ENCODE data around the gene NEK7. TPM values are rescaled to one million over a fixed set of nuclear protein-coding genes. Genes with fewer than 3 reads are reported as not detected.

NEK7 gene
- total and polyA plus RNA-seq, 2 experiments from 2014 or later, result 700 to 1,186 TPM

DNA sequence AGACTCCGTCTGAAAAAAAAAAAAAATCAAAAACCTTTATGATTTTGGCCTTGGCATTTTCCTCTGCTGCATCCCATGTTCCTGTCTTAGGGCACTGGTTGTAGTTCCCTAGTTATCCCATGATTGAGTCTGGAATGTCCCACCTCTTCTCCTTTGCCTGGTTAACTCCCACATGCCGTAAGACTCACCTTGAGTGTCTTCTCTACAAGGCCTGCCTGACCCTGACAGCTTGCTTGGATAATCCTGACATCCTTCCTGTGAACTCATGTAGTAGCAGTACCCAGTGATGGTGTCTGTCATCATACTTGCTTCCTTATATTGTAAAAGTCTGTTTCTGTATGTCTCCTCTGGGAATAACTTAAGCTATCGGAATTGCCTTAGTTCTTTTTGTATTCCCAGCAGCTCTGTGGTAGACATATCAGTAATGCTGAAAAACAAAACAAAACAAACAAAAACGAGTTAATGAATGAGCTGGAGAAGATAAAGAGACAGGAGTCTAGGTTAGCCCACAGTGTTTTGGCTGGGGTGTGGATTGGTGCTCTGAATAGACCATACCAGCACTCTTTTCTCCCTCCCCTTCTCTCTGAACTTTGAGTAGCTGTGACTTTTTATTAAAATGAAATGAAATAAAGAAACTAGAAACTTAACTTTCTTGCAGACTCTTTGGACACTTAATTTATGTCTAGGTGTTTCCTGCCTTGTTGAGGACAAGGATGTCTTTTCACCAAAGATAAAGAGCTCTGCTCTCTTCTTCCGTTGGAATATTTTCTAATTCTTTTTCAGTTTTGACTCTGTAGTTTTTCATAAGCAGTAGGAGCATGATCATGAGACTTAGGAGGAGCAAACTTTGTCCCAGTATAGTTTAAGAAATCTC is 15.1 kb downstream of the NEK7 start:
- H3K27ac ChIP-seq, result no peak overlapping the region; the same call in none of the 2 replicates
- no peaks in the 10 kb centered on the region for H3K9me3 ChIP-seq (ENCODE audit: low read depth)
- H3F3A ChIP-seq (ENCODE audit: insufficient read depth), result peaks cover 75% of the 10 kb centered on the region
- no peak overlapping the region for H3K4me3 ChIP-seq
- H3K36me3 ChIP-seq (ENCODE audit: low read depth), result 0 out of 2 replicates have a peak, but pooled peaks cover 3% of the 10 kb centered on the region
- DNase-seq, result no peak
- H2AFZ ChIP-seq, result no peak overlapping the region
- peaks cover 100% of the 10 kb centered on the region for H3K79me2 ChIP-seq (ENCODE audit: insufficient read depth)
- H3K4me2 ChIP-seq (ENCODE audit: unreplicated experiment), result no peak overlapping the region
- in situ Hi-C loops (cut with MboI), result loop anchor here (25.0 kb wide), 1 partner anchor 515 kb away; no protein-coding TSS in a partner anchor
- H3K27me3 ChIP-seq (replicated peaks; ENCODE audit: insufficient read depth), result no peaks in the 10 kb centered on the region
- H3K4me1 ChIP-seq (ENCODE audit: insufficient read depth), result peaks cover 93% of the 10 kb centered on the region
- WGBS, 2 experiments (ENCODE audit: low coverage in 1 of 2, low lambda C conversion rate in 2 of 2, missing lambda C conversion rate in 2 of 2), result 82 to 84% methylated on average over 5 of the region's 5 CpGs
- TF ChIP-seq EZH2 (IDR thresholded peaks at IDR 0.05; ENCODE audit: insufficient read depth, poor library complexity, severe bottlenecking), result no peak
- no peak for TF ChIP-seq EZH2phosphoT487 (IDR thresholded peaks at IDR 0.05; ENCODE audit: insufficient read depth, low read depth)
- no peak overlapping the region for H3K9ac ChIP-seq
- H3K9me2 ChIP-seq (ENCODE audit: insufficient read depth), result no peaks in the 10 kb centered on the region
- peaks cover 95% of the 10 kb centered on the region for H4K20me1 ChIP-seq (ENCODE audit: insufficient read depth)

GRCh38 chr1:198173832-198174231 is 17.0 kb downstream of the NEK7 start:
- no peaks in the 10 kb centered on the region for H3K27me3 ChIP-seq (replicated peaks; ENCODE audit: insufficient read depth)
- 0 out of 2 replicates have a peak, but pooled peaks cover 6% of the 10 kb centered on the region for H3K36me3 ChIP-seq (ENCODE audit: low read depth)
- no peak for TF ChIP-seq EZH2 (IDR thresholded peaks at IDR 0.05; ENCODE audit: insufficient read depth, poor library complexity, severe bottlenecking)
- TF ChIP-seq EZH2phosphoT487 (IDR thresholded peaks at IDR 0.05; ENCODE audit: insufficient read depth, low read depth), result no peak
- no peak overlapping the region for H2AFZ ChIP-seq
- H4K20me1 ChIP-seq (ENCODE audit: insufficient read depth), result peaks cover 93% of the 10 kb centered on the region
- H3K27ac ChIP-seq, result peak overlapping the region; percentile 73; the same call in 1 of the 2 replicates
- DNase-seq, result no peak
- H3K79me2 ChIP-seq (ENCODE audit: insufficient read depth), result peaks cover 100% of the 10 kb centered on the region
- no peaks in the 10 kb centered on the region for H3K9me3 ChIP-seq (ENCODE audit: low read depth)
- H3F3A ChIP-seq (ENCODE audit: insufficient read depth), result peaks cover 74% of the 10 kb centered on the region
- H3K4me3 ChIP-seq, result no peak overlapping the region
- no peaks in the 10 kb centered on the region for H3K9me2 ChIP-seq (ENCODE audit: insufficient read depth)
- H3K9ac ChIP-seq, result no peak overlapping the region
- in situ Hi-C loops (cut with MboI), result loop anchor here (25.0 kb wide), 1 partner anchor 513 kb away; no protein-coding TSS in a partner anchor
- H3K4me1 ChIP-seq (ENCODE audit: insufficient read depth), result peaks cover 93% of the 10 kb centered on the region
- H3K4me2 ChIP-seq (ENCODE audit: unreplicated experiment), result peak overlapping the region; percentile 44

- H3K27me3 ChIP-seq (replicated peaks; ENCODE audit: insufficient read depth), result no peaks in the 10 kb centered on the region
- H3K4me3 ChIP-seq, result no peak overlapping the region
- TF ChIP-seq EZH2phosphoT487 (IDR thresholded peaks at IDR 0.05; ENCODE audit: insufficient read depth, low read depth) (no peak), EZH2 (IDR thresholded peaks at IDR 0.05; ENCODE audit: insufficient read depth, poor library complexity, severe bottlenecking) (no peak)
- no peaks in the 10 kb centered on the region for H3K9me3 ChIP-seq (ENCODE audit: low read depth)
- H3K4me1 ChIP-seq (ENCODE audit: insufficient read depth), result peaks cover 93% of the 10 kb centered on the region
- H3F3A ChIP-seq (ENCODE audit: insufficient read depth), result peaks cover 75% of the 10 kb centered on the region
- H3K79me2 ChIP-seq (ENCODE audit: insufficient read depth), result peaks cover 100% of the 10 kb centered on the region
- 0 out of 2 replicates have a peak, but pooled peaks cover 6% of the 10 kb centered on the region for H3K36me3 ChIP-seq (ENCODE audit: low read depth)
- H3K4me2 ChIP-seq (ENCODE audit: unreplicated experiment), result peak overlapping the region; percentile 44
- peak overlapping the region; percentile 73 for H3K27ac ChIP-seq
- H3K9me2 ChIP-seq (ENCODE audit: insufficient read depth), result no peaks in the 10 kb centered on the region
- WGBS, 2 experiments (ENCODE audit: low coverage in 1 of 2, low lambda C conversion rate in 2 of 2, missing lambda C conversion rate in 2 of 2), result 67 to 73% methylated on average over 5 of the region's 5 CpGs
- no peak overlapping the region for H2AFZ ChIP-seq
- DNase-seq, result peak; percentile 45
- in situ Hi-C loops (cut with MboI), result loop anchor here (25.0 kb wide), 1 partner anchor 513 kb away; no protein-coding TSS in a partner anchor
- H4K20me1 ChIP-seq (ENCODE audit: insufficient read depth), result peaks cover 92% of the 10 kb centered on the region
- 0 out of 2 replicates have a peak overlapping the region, but pooled peaks have one; percentile 17 for H3K9ac ChIP-seq
These were observed 17.5 kb downstream of the NEK7 start for GRCh38 chr1:198174297-198174696.

DNA sequence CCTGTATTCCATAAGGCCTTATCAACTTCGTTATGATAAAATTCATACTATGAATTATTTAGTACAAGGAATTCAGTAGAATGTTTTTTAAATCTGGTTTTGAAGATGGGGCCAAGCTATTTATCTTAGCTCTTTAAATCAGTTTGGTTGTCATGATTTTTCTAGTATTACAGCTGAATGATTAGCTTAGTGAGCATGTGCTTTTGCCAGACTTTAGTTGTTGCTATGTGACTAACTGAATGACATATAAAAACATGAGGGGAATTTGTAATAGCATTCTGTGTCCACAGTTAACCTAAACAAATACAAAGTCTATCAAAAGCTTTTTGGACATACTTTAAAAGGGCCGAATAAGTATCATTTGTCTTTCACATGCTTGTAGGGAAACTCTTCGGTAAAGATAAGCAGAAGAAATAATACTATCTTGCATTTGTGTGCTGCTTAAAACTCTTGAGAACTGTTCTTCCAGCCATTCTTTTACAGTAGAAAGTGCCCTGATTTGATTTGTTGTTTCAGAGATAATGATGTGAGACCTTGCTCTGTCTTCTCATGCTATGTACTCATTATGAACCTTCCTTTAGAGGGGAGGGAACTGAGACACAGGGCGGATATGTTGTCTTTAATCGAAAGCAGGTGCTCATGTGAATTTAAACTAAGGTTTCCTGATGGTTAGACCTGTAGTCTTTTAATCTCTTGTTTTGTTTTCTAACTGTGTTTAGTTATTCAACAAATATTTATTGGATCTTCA is 18.8 kb downstream of the NEK7 start:
- H3K36me3 ChIP-seq (ENCODE audit: low read depth), result 0 out of 2 replicates have a peak, but pooled peaks cover 6% of the 10 kb centered on the region
- peak overlapping the region; percentile 35 for H3K9ac ChIP-seq
- peak overlapping the region; percentile 44 for H3K4me2 ChIP-seq (ENCODE audit: unreplicated experiment)
- no peaks in the 10 kb centered on the region for H3K9me2 ChIP-seq (ENCODE audit: insufficient read depth)
- H3K9me3 ChIP-seq (ENCODE audit: low read depth), result no peaks in the 10 kb centered on the region
- in situ Hi-C loops (cut with MboI), result no loop called here
- 72 to 73% methylated on average over 5 of the region's 5 CpGs for WGBS, 2 experiments (ENCODE audit: low coverage in 1 of 2, low lambda C conversion rate in 2 of 2, missing lambda C conversion rate in 2 of 2)
- TF ChIP-seq EZH2phosphoT487 (IDR thresholded peaks at IDR 0.05; ENCODE audit: insufficient read depth, low read depth) (no peak), EZH2 (IDR thresholded peaks at IDR 0.05; ENCODE audit: insufficient read depth, poor library complexity, severe bottlenecking) (no peak)
- H3F3A ChIP-seq (ENCODE audit: insufficient read depth), result peaks cover 77% of the 10 kb centered on the region
- DNase-seq, result peak; percentile 70
- no peak overlapping the region; the same call in 1 of the 2 replicates for H3K4me3 ChIP-seq
- peaks cover 93% of the 10 kb centered on the region for H3K4me1 ChIP-seq (ENCODE audit: insufficient read depth)
- H4K20me1 ChIP-seq (ENCODE audit: insufficient read depth), result peaks cover 92% of the 10 kb centered on the region
- no peaks in the 10 kb centered on the region for H3K27me3 ChIP-seq (replicated peaks; ENCODE audit: insufficient read depth)
- H3K79me2 ChIP-seq (ENCODE audit: insufficient read depth), result peaks cover 100% of the 10 kb centered on the region
- H2AFZ ChIP-seq, result no peak overlapping the region
- peak overlapping the region; percentile 73 for H3K27ac ChIP-seq

Data from GM23248 (cell line).